Liver (tissue), 9 donors: ENCODE results near the gene UBE2L5. TPM values are rescaled to one million over a fixed set of nuclear protein-coding genes. Genes with fewer than 3 reads are reported as not detected.

Experiments used
- DNase-seq: peaks from one replicate; pipeline ENCODE4 v3.0.0-alpha.2; 2017; ENCODE audit warnings: low spot score
- H3K27ac ChIP-seq, 2 donors: one replicate each; pipeline ENCODE4 v1.7.0; 2013; ENCODE audit warnings: inconsistent platforms in 2 of 2, low read length in 2 of 2, control low read depth in 1 of 2, low read depth in 1 of 2, mild to moderate bottlenecking in 1 of 2
- H3K27me3 ChIP-seq, 4 donors: one replicate each; pipeline versions ENCODE4 v1.6.1 to v1.7.0; 2013; ENCODE audit warnings: low read length in 3 of 4, inconsistent platforms in 1 of 4, mild to moderate bottlenecking in 1 of 4, moderate library complexity in 1 of 4; ENCODE audit not compliant: control insufficient read depth in 4 of 4, insufficient read depth in 4 of 4
- H3K36me3 ChIP-seq, 4 donors: one replicate each; pipeline versions ENCODE4 v1.6.1 to v1.7.0; 2013; ENCODE audit warnings: low read length in 3 of 4, mild to moderate bottlenecking in 3 of 4, low read depth in 1 of 4, moderate library complexity in 1 of 4; ENCODE audit not compliant: control insufficient read depth in 4 of 4, insufficient read depth in 3 of 4
- H3K4me1 ChIP-seq, 4 donors: one replicate each; pipeline versions ENCODE4 v1.6.1 to v1.7.0; 2013; ENCODE audit warnings: low read length in 3 of 4, mild to moderate bottlenecking in 3 of 4, moderate library complexity in 1 of 4; ENCODE audit not compliant: control insufficient read depth in 4 of 4, insufficient read depth in 4 of 4
- H3K4me3 ChIP-seq, 3 donors: one replicate each; pipeline versions ENCODE4 v1.6.1 to v1.7.0; 2013; ENCODE audit warnings: low read length in 3 of 3, control low read depth in 1 of 3, low read depth in 1 of 3, mild to moderate bottlenecking in 1 of 3
- H3K9ac ChIP-seq, 2 donors: one replicate each; pipeline ENCODE4 v1.7.0; 2013; ENCODE audit warnings: low read length in 2 of 2, mild to moderate bottlenecking in 2 of 2, moderate library complexity in 2 of 2, control low read depth in 1 of 2, low read depth in 1 of 2
- H3K9me3 ChIP-seq, 4 donors: one replicate each; pipeline versions ENCODE4 v1.6.1 to v1.7.0; 2013; ENCODE audit warnings: low read length in 3 of 4; ENCODE audit not compliant: control insufficient read depth in 4 of 4
- CTCF ChIP-seq: fragments of 150-350 bp; IDR thresholded peaks from 2 replicates; pipeline ENCODE4 v1.5.1; 2017; ENCODE audit warnings: improper control_type of control experiment, low read depth, low read length; ENCODE audit not compliant: missing input control
- EGR1 ChIP-seq, 2 donors: IDR thresholded peaks; 2 replicates each; pipeline ENCODE4 v1.6.1; 2016 to 2018; ENCODE audit warnings: antibody characterized with exemption in 2 of 2, low read depth in 2 of 2
- FOXA1 ChIP-seq: IDR thresholded peaks from 2 replicates; pipeline ENCODE4 v1.6.1; 2016; ENCODE audit warnings: antibody characterized with exemption
- FOXA2 ChIP-seq: IDR thresholded peaks from 2 replicates; pipeline ENCODE4 v1.6.1; 2016; ENCODE audit warnings: antibody characterized with exemption
- GABPA ChIP-seq, 2 donors: IDR thresholded peaks in 1 of 2; conservative IDR thresholded peaks in 1 of 2; 2 replicates each; pipeline ENCODE4 v1.6.1; 2016; ENCODE audit warnings: antibody characterized with exemption in 2 of 2, mild to moderate bottlenecking in 1 of 2, moderate library complexity in 1 of 2
- HNF4A ChIP-seq, 2 donors: conservative IDR thresholded peaks; 2 replicates each; pipeline ENCODE4 v1.6.1; 2016; ENCODE audit warnings: antibody characterized with exemption in 2 of 2, mild to moderate bottlenecking in 2 of 2
- HNF4G ChIP-seq: IDR thresholded peaks from 2 replicates; pipeline ENCODE4 v1.6.1; 2016; ENCODE audit warnings: antibody characterized with exemption
- JUND ChIP-seq, 2 donors: IDR thresholded peaks; 2 replicates each; pipeline ENCODE4 v1.6.1; 2016; ENCODE audit warnings: antibody characterized with exemption in 2 of 2
- NR2F2 ChIP-seq: IDR thresholded peaks from 2 replicates; pipeline ENCODE4 v1.6.1; 2016; ENCODE audit warnings: antibody characterized with exemption
- RAD21 ChIP-seq, 2 donors: IDR thresholded peaks; 2 replicates each; pipeline ENCODE4 v1.6.1; 2016; ENCODE audit warnings: antibody characterized with exemption in 2 of 2, mild to moderate bottlenecking in 2 of 2
- RXRA ChIP-seq, 2 donors: IDR thresholded peaks; 2 replicates each; pipeline ENCODE4 v1.6.1; 2017 to 2018; ENCODE audit warnings: antibody characterized with exemption in 2 of 2, mild to moderate bottlenecking in 1 of 2
- SP1 ChIP-seq: IDR thresholded peaks from 2 replicates; pipeline ENCODE4 v1.6.1; 2018; ENCODE audit warnings: antibody characterized with exemption, mild to moderate bottlenecking
- TAF1 ChIP-seq: conservative IDR thresholded peaks from 2 replicates; pipeline ENCODE4 v1.6.1; 2016; ENCODE audit warnings: antibody characterized with exemption, mild to moderate bottlenecking
- YY1 ChIP-seq: IDR thresholded peaks from 2 replicates; pipeline ENCODE4 v1.6.1; 2016; ENCODE audit warnings: antibody characterized with exemption, mild to moderate bottlenecking
- WGBS: extraction: QIAGEN DNeasy Blood & Tissue Kit; methylation state at CpG from one replicate; pipeline ENCODE4 v1.1.7; 2013; 5-methylcytosine and 5-hydroxymethylcytosine counted together
- polyA plus RNA-seq, 2 donors: library from polyadenylated mRNA; stranded (reverse) in 1 of 2; unstranded in 1 of 2; fragments of 200-250 nt in 1 of 2; fragments of >200 nt in 1 of 2; fragmentation: Nextera tagmentation in 1 of 2; extraction: Ambion mirVana in 1 of 2; gene quantifications; one replicate each; pipeline versions ENCODE4 v1.2.1 to v1.2.3, GENCODE V29; 2013 to 2015
- total RNA-seq, 2 donors: library from RNA; depleted of rRNA; stranded (reverse); fragments of >200 nt; gene quantifications; one replicate each; pipeline ENCODE4 v1.2.3, GENCODE V29; 2014
- TF ChIP-seq, protein P1 (sequence below): IDR thresholded peaks from 2 replicates; pipeline ENCODE4 v1.6.1; 2016; ENCODE audit warnings: antibody characterized with exemption, mild to moderate bottlenecking
- TF ChIP-seq, protein P2 (sequence below): IDR thresholded peaks from 2 replicates; pipeline ENCODE4 v1.6.1; 2016; ENCODE audit warnings: antibody characterized with exemption
- TF ChIP-seq, protein P3 (sequence below): IDR thresholded peaks from 2 replicates; pipeline ENCODE4 v1.6.1; 2016; ENCODE audit warnings: antibody characterized with exemption
- donor health status: healthy.
- donor health status: healthy.
- donor health status: healthy.
- donor health status: healthy.
- donor health status: healthy.

Gene UBE2L5
- total and polyA plus RNA-seq, 4 donors = 0.10 TPM; not detected in 3

GRCh38 chr13:30431269-30431940, 9.1 kb downstream of the UBE2L5 start:
- no peak for DNase-seq
- 75% methylated on average over 2 of the region's 2 CpGs for WGBS
- H3K27me3 ChIP-seq = no peaks in the 10 kb centered on the region

GRCh38 chr13:30435911-30436451, 13.7 kb downstream of the UBE2L5 start:
- no peaks in the 10 kb centered on the region for H3K27me3 ChIP-seq
- H3K36me3 ChIP-seq = no peaks in the 10 kb centered on the region
- TF ChIP-seq RXRA (IDR thresholded peaks at IDR 0.05) (no peak), JUND (IDR thresholded peaks at IDR 0.05) (no peak), FOXA1 (no peak), HNF4A (conservative IDR thresholded peaks at IDR 0.05) (no peak), YY1 (no peak), SP1 (no peak), RAD21 (IDR thresholded peaks at IDR 0.05) (no peak), EGR1 (IDR thresholded peaks at IDR 0.05; ENCODE audit: low read depth in 2 of 2) (no peak), NR2F2 (no peak), TAF1 (no peak), HNF4G (no peak), GABPA (IDR thresholded peaks at IDR 0.05 in 1 of 2, conservative IDR thresholded peaks at IDR 0.05 in 1 of 2) (no peak), FOXA2 (no peak), CTCF (no peak)
- TF ChIP-seq, protein P1, sequence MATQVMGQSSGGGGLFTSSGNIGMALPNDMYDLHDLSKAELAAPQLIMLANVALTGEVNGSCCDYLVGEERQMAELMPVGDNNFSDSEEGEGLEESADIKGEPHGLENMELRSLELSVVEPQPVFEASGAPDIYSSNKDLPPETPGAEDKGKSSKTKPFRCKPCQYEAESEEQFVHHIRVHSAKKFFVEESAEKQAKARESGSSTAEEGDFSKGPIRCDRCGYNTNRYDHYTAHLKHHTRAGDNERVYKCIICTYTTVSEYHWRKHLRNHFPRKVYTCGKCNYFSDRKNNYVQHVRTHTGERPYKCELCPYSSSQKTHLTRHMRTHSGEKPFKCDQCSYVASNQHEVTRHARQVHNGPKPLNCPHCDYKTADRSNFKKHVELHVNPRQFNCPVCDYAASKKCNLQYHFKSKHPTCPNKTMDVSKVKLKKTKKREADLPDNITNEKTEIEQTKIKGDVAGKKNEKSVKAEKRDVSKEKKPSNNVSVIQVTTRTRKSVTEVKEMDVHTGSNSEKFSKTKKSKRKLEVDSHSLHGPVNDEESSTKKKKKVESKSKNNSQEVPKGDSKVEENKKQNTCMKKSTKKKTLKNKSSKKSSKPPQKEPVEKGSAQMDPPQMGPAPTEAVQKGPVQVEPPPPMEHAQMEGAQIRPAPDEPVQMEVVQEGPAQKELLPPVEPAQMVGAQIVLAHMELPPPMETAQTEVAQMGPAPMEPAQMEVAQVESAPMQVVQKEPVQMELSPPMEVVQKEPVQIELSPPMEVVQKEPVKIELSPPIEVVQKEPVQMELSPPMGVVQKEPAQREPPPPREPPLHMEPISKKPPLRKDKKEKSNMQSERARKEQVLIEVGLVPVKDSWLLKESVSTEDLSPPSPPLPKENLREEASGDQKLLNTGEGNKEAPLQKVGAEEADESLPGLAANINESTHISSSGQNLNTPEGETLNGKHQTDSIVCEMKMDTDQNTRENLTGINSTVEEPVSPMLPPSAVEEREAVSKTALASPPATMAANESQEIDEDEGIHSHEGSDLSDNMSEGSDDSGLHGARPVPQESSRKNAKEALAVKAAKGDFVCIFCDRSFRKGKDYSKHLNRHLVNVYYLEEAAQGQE = no peak
- TF ChIP-seq, protein P2, sequence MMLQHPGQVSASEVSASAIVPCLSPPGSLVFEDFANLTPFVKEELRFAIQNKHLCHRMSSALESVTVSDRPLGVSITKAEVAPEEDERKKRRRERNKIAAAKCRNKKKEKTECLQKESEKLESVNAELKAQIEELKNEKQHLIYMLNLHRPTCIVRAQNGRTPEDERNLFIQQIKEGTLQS = no peak
- TF ChIP-seq, protein P3, sequence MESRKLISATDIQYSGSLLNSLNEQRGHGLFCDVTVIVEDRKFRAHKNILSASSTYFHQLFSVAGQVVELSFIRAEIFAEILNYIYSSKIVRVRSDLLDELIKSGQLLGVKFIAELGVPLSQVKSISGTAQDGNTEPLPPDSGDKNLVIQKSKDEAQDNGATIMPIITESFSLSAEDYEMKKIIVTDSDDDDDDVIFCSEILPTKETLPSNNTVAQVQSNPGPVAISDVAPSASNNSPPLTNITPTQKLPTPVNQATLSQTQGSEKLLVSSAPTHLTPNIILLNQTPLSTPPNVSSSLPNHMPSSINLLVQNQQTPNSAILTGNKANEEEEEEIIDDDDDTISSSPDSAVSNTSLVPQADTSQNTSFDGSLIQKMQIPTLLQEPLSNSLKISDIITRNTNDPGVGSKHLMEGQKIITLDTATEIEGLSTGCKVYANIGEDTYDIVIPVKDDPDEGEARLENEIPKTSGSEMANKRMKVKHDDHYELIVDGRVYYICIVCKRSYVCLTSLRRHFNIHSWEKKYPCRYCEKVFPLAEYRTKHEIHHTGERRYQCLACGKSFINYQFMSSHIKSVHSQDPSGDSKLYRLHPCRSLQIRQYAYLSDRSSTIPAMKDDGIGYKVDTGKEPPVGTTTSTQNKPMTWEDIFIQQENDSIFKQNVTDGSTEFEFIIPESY = no peak
- no peaks in the 10 kb centered on the region for H3K9me3 ChIP-seq
- no peaks in the 10 kb centered on the region for H3K4me1 ChIP-seq
- no peak overlapping the region for H3K27ac ChIP-seq
- H3K4me3 ChIP-seq = no peak overlapping the region
- 85% methylated on average over 3 of the region's 3 CpGs for WGBS
- no peak overlapping the region for H3K9ac ChIP-seq
- no peak for DNase-seq

More at GRCh38 chr13:30431269-30431940, 9.1 kb downstream of the UBE2L5 start:
- Histone ChIP-seq H3K27ac (no peak overlapping the region), H3K4me3 (no peak overlapping the region), H3K9ac (no peak overlapping the region), H3K36me3 (no peaks in the 10 kb centered on the region), H3K9me3 (no peaks in the 10 kb centered on the region), H3K4me1 (no peaks in the 10 kb centered on the region)
- TF ChIP-seq GABPA (IDR thresholded peaks at IDR 0.05 in 1 of 2, conservative IDR thresholded peaks at IDR 0.05 in 1 of 2) (no peak), SP1 (no peak)
- TF ChIP-seq, protein P3 = no peak
